Activated CD4-positive, alpha-beta T cell treated with anti-CD3 and anti-CD28 coated beads, Interleukin-2, amount 50 U/mL, for 48 hours (primary cell): ENCODE measurements around the gene CNKSR1.
A peak's percentile ranks its signal among the peaks of the same experiment; 100 is the strongest.

Experiments
- DNase-seq, 2 experiments: peaks; one replicate each; pipeline ENCODE4 v3.0.0-alpha.2; 2020

Gene CNKSR1

DNA sequence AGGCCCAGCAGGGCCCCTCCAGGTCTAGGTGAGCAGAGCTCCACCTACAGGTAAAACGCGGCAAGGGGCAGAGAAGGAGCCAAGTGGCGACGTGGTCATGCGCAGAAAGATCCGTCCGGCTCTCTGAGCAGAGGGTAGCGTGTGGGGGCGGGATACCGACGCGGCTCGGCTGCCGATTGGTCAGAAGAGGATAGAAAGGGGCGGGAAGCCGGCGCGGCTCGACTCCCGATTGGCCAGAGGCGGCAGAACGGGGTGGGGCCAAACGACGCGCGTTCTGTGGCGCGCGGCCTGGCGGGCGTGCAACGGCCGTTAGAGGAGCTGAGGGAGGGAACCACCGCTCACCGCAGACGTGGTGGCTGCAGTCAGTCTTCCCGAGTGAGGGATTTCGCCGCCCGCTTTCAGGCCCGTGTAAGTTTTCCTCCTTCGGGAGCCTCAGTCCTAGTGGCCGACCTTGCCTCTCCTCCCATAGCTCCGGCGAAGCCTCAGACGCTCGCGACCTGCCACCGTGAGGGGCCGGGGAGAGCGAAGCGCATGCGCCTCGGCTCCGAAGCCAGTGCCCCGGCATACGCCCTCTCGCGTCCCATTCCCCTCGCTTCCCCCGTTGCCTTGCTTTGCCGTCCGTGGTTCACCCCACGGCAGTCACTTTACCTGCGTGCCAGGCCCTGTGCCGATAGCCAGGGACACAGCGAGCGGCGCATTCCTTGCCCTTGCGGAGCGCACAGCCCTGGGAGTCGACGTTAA is 56.8 kb downstream of the CNKSR1 start, which contains the start of gene CEP85:
TSS of gene CEP85 (plus strand) at position 298 of the 741 bp plus-strand sequence. CDS start 5,584 bp downstream, outside the sequence.
- peak; percentile 98 to 99 for DNase-seq

DNA sequence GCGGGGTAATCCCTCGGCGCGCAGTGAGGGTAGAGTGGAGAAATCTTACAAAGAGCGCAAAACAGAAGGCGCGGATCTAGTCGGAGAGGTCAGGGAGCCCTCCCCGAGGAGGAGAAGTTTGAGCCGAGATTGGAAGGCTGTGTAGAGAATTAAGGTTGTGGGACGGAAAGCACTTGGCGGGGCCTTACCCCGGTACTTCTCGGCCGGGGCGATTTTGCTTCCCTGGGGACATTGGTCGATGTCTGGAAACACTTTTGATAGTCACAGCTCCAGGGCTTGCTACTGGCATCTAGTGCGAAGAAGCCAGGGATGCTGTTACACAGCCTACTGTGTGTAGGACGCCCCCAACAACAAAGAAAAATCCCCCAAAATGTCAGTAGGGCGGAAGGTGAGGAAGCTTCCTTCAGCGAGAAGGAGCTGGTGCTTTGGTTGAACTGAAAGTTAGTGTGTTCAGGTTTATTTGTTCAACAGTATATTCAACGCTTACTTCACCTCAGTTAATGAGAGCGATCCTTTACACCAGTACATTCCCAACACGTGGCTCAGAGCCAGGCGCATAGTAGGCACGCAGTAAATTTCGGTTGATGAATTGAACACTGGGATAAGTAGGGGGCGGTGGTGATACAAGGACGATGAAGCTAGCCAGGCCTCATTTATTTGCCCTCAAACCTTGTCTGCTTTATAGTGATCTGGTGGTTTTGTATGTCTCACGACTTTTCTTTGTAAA is 57.5 kb downstream of the CNKSR1 start:
- DNase-seq, result peak; percentile 15 to 26

GRCh38 chr1:26237230-26237966 is 60.1 kb downstream of the CNKSR1 start:
- DNase-seq, result no peak
